ENCODE measurements around the gene ILF2. TPM values are rescaled to one million over a fixed set of nuclear protein-coding genes. Genes with fewer than 3 reads are reported as not detected.
A peak's percentile ranks its signal among the peaks of the same experiment; 100 is the strongest.
"Not testable (repeated sequence)": the region's sequence is repeated elsewhere in the genome, so short reads cannot be mapped to it uniquely, and the experiment has no call there.

Gene ILF2
- total RNA-seq, 2 experiments from 2014 or later, result 287 to 334 TPM

DNA sequence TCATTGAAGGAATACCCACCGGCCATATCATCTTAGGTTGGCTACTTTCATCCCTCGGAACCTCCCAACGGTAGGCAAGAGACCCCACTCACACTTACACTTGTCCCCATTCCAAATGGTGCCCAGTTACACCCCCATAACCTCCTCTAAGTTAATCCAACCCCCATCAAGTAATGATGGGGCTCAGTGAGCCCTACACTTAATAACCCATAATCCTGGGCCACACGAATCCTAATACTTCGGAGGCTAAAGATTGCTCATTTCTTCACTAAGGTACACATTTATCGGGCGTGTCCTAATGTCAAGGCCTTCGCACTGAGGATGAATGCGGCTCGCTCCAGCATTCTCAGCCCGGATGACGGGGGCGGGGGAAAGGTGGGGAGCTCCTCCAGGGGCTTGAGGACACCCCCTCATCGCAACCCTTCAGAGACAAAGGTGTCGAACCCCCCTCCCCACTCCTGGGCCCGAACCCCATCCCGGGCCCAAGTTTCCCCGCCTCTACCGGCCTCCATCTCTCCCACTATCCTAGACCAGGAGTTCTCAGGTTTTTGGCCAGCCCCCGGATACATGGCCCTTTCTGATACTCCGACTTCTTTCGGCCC is 435 bp downstream of the ILF2 start:
- Histone ChIP-seq H3K9me3 (ENCODE audit: low read length) (no peaks in the 10 kb centered on the region), H3K4me1 (ENCODE audit: insufficient read depth, low read length, poor library complexity, severe bottlenecking) (peaks cover 28% of the 10 kb centered on the region), H4K20me1 (ENCODE audit: insufficient read depth, low read length) (peaks cover 4% of the 10 kb centered on the region; the same call in 1 of the 2 replicates), H3K9me2 (ENCODE audit: insufficient read depth, low read length) (no peaks in the 10 kb centered on the region), H3K36me3 (ENCODE audit: insufficient read depth, low read length) (peaks cover 53% of the 10 kb centered on the region), H3K4me2 (ENCODE audit: low read length) (peak overlapping the region; percentile 77), H3K79me2 (ENCODE audit: insufficient read depth, low read depth, low read length) (peaks cover 41% of the 10 kb centered on the region), H2AFZ (ENCODE audit: low read length) (no peak overlapping the region), H3K4me3 (ENCODE audit: low read depth, low read length, poor library complexity, severe bottlenecking) (peak overlapping the region; percentile 97), H3K27ac (ENCODE audit: low read depth, low read length, poor library complexity, severe bottlenecking) (peak overlapping the region; percentile 73)
- BruUV-seq (replicated peaks), result TSS peak; percentile 83
- intact Hi-C loops (cut with micrococcal nuclease; ENCODE audit: unreplicated experiment), result loop anchor here (2.0 to 10.0 kb wide), 3 partner anchors 36 to 156 kb away; partner anchors contain the start of gene CHTOP
- TF ChIP-seq, protein P1, sequence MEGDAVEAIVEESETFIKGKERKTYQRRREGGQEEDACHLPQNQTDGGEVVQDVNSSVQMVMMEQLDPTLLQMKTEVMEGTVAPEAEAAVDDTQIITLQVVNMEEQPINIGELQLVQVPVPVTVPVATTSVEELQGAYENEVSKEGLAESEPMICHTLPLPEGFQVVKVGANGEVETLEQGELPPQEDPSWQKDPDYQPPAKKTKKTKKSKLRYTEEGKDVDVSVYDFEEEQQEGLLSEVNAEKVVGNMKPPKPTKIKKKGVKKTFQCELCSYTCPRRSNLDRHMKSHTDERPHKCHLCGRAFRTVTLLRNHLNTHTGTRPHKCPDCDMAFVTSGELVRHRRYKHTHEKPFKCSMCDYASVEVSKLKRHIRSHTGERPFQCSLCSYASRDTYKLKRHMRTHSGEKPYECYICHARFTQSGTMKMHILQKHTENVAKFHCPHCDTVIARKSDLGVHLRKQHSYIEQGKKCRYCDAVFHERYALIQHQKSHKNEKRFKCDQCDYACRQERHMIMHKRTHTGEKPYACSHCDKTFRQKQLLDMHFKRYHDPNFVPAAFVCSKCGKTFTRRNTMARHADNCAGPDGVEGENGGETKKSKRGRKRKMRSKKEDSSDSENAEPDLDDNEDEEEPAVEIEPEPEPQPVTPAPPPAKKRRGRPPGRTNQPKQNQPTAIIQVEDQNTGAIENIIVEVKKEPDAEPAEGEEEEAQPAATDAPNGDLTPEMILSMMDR (conservative IDR thresholded peaks at IDR 0.05; ENCODE audit: low read length), result no peak
- ChIA-PET POLR2A (no interaction called here), CTCF (ENCODE audit: unreplicated experiment) (no interaction called here)
- DNase-seq (ENCODE audit: low spot score), result no peak

DNA sequence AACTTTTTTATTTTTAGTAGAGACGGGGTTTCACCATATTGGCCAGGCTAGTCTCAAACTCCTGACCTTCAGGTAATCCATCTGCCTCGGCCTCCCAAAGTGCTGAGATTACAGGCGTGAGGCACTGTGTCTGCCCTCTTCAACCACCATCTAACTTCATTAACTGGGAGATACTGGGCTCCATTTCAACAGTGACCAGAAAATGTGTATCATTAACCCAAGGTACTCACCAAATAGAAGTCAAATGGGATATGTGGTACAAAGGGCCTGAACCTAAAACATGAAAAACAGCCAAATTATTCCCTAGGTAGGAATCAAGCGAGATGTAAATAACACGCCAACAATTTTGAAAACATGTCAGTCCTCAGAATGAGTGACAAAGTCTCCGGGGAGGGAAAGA is 1.2 kb downstream of the ILF2 start:
- H3K27ac ChIP-seq (ENCODE audit: low read depth, low read length, poor library complexity, severe bottlenecking), result no peak overlapping the region
- H2AFZ ChIP-seq (ENCODE audit: low read length), result no peak overlapping the region
- BruUV-seq (replicated peaks), result no TSS peak
- peaks cover 42% of the 10 kb centered on the region for H3K79me2 ChIP-seq (ENCODE audit: insufficient read depth, low read depth, low read length)
- intact Hi-C loops (cut with micrococcal nuclease; ENCODE audit: unreplicated experiment), result loop anchor here (2.0 to 10.0 kb wide), 3 partner anchors 35 to 155 kb away; partner anchors contain the start of gene CHTOP
- H3K4me3 ChIP-seq (ENCODE audit: low read depth, low read length, poor library complexity, severe bottlenecking), result peak overlapping the region; percentile 97
- peaks cover 61% of the 10 kb centered on the region for H3K36me3 ChIP-seq (ENCODE audit: insufficient read depth, low read length)
- TF ChIP-seq, protein P1 (conservative IDR thresholded peaks at IDR 0.05; ENCODE audit: low read length), result no peak
- TF ChIP-seq EZH2phosphoT487 (IDR thresholded peaks at IDR 0.05; ENCODE audit: borderline replicate concordance, low read depth, low read length), result no peak
- CTCF ChIA-PET (ENCODE audit: unreplicated experiment), result no interaction called here
- no peak for DNase-seq (ENCODE audit: low spot score)
- peaks cover 4% of the 10 kb centered on the region; the same call in 1 of the 2 replicates for H4K20me1 ChIP-seq (ENCODE audit: insufficient read depth, low read length)
- H3K4me2 ChIP-seq (ENCODE audit: low read length), result peak overlapping the region; percentile 77
- peaks cover 28% of the 10 kb centered on the region for H3K4me1 ChIP-seq (ENCODE audit: insufficient read depth, low read length, poor library complexity, severe bottlenecking)
- no peaks in the 10 kb centered on the region for H3K9me2 ChIP-seq (ENCODE audit: insufficient read depth, low read length)
- POLR2A ChIA-PET, result interaction anchor here (0.8 to 1.0 kb wide), 2 partner anchors 10 to 26 kb away, joined by 4 read pairs; no protein-coding TSS in a partner anchor
- H3K9me3 ChIP-seq (ENCODE audit: low read length), result no peaks in the 10 kb centered on the region

DNA sequence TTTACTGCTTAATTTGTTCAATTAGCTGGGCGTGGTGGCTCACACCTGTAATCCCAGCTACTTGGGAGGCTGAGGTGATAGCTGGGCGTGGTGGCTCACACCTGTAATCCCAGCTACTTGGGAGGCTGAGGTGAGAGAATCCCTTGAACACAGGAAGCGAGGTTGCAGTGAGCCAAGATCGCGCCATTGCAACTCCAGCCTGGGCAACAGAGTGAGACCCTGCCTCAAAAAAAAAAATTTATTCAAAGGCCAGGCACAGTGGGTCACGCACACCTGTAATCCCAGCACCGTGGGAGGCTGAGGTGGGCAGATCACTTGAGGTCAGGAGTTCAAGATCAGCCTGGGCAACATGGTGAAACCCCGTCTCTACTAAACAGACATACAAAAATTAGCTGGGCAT is 2.1 kb downstream of the ILF2 start:
- H3K9me2 ChIP-seq (ENCODE audit: insufficient read depth, low read length); H3K9me3 ChIP-seq (ENCODE audit: low read length); CTCF ChIA-PET (ENCODE audit: unreplicated experiment); DNase-seq (ENCODE audit: low spot score); intact Hi-C loops (cut with micrococcal nuclease; ENCODE audit: unreplicated experiment); BruUV-seq (replicated peaks); H4K20me1 ChIP-seq (ENCODE audit: insufficient read depth, low read length); H2AFZ ChIP-seq (ENCODE audit: low read length); H3K27ac ChIP-seq (ENCODE audit: low read depth, low read length, poor library complexity, severe bottlenecking): not testable (repeated sequence)
- H3K4me3 ChIP-seq (ENCODE audit: low read depth, low read length, poor library complexity, severe bottlenecking), result peak overlapping the region; percentile 97
- POLR2A ChIA-PET, result interaction anchor here (0.7 to 1.0 kb wide), 2 partner anchors 9 to 44 kb away, joined by 3 to 4 read pairs; no protein-coding TSS in a partner anchor
- peaks cover 42% of the 10 kb centered on the region for H3K79me2 ChIP-seq (ENCODE audit: insufficient read depth, low read depth, low read length)
- H3K4me2 ChIP-seq (ENCODE audit: low read length), result peak overlapping the region; percentile 77
- peaks cover 70% of the 10 kb centered on the region for H3K36me3 ChIP-seq (ENCODE audit: insufficient read depth, low read length)
- H3K4me1 ChIP-seq (ENCODE audit: insufficient read depth, low read length, poor library complexity, severe bottlenecking), result peaks cover 28% of the 10 kb centered on the region

Measured in OCI-LY7 (cell line).